SK-N-SH treated with all-trans-retinoic acid at 6 μM for 48 hours (cell line): Measurements from ENCODE around the gene PMVK.

ENCODE experiments used
- ATAC-seq: fragments of 200-7000 bp; cut with Tn5 transposase; 3 replicates; pipeline ENCODE4 v1.9.1; 2020; ENCODE audit warnings: mild to moderate bottlenecking, moderate library complexity
- BACH2 ChIP-seq: fragments of 250-450 bp; sonication (Bioruptor Pico); IDR thresholded peaks from 2 replicates; pipeline ENCODE4 v1.9.0; 2021; ENCODE audit warnings: mild to moderate bottlenecking, borderline replicate concordance
- CSDC2 ChIP-seq: fragments of 250-450 bp; sonication (Bioruptor Pico); IDR thresholded peaks from 2 replicates; pipeline ENCODE4 v1.5.0; 2020; ENCODE audit warnings: mild to moderate bottlenecking, moderate library complexity
- ESRRG ChIP-seq: fragments of 250-450 bp; sonication (Bioruptor Pico); IDR thresholded peaks from 2 replicates; pipeline ENCODE4 v1.6.1; 2021; ENCODE audit warnings: mild to moderate bottlenecking
- GLIS3 ChIP-seq: fragments of 250-450 bp; sonication (Bioruptor Pico); IDR thresholded peaks from 2 replicates; pipeline ENCODE4 v1.5.0; 2020; ENCODE audit warnings: mild to moderate bottlenecking, moderate library complexity
- ISL1 ChIP-seq: fragments of 250-450 bp; sonication (Bioruptor Pico); IDR thresholded peaks from 2 replicates; pipeline ENCODE4 v2.1.2; 2022; ENCODE audit warnings: mild to moderate bottlenecking, moderate library complexity
- OSR1 ChIP-seq: fragments of 250-450 bp; sonication (Bioruptor Pico); IDR thresholded peaks from 2 replicates; pipeline ENCODE4 v1.8.0; 2022; ENCODE audit warnings: moderate library complexity, mild to moderate bottlenecking, inconsistent platforms
- PPARA ChIP-seq: fragments of 250-450 bp; sonication (Bioruptor Pico); IDR thresholded peaks from 2 replicates; pipeline ENCODE4 v1.5.0; 2020; ENCODE audit warnings: mild to moderate bottlenecking, borderline replicate concordance
- TCF4 ChIP-seq: fragments of 250-450 bp; sonication (Bioruptor Pico); IDR thresholded peaks from 2 replicates; pipeline ENCODE4 v1.8.0; 2021; ENCODE audit warnings: mild to moderate bottlenecking, moderate library complexity, borderline replicate concordance
- ZFP3 ChIP-seq: fragments of 250-450 bp; sonication (Bioruptor Pico); IDR thresholded peaks from 2 replicates; pipeline ENCODE4 v1.5.0; 2020; ENCODE audit warnings: mild to moderate bottlenecking, moderate library complexity
- ZFP30 ChIP-seq: fragments of 450-650 bp; formaldehyde crosslinking; IDR thresholded peaks from 2 replicates; pipeline ENCODE4 v1.5.0; 2022; ENCODE audit warnings: mild to moderate bottlenecking, moderate library complexity
- ZNF565 ChIP-seq: fragments of 450-650 bp; formaldehyde crosslinking; conservative IDR thresholded peaks from 2 replicates; pipeline ENCODE4 v1.5.0; 2020; ENCODE audit warnings: low read depth, mild to moderate bottlenecking, moderate library complexity
- ZNF70 ChIP-seq: fragments of 450-650 bp; formaldehyde crosslinking; IDR thresholded peaks from 2 replicates; pipeline ENCODE4 v1.5.0; 2020; ENCODE audit warnings: mild to moderate bottlenecking, moderate library complexity
- ZNF8 ChIP-seq: fragments of 450-650 bp; formaldehyde crosslinking; IDR thresholded peaks from 2 replicates; pipeline ENCODE4 v1.5.0; 2020; ENCODE audit warnings: mild to moderate bottlenecking, moderate library complexity
- TF ChIP-seq, protein P1 (sequence below): fragments of 250-450 bp; sonication (Bioruptor Pico); IDR thresholded peaks from 2 replicates; pipeline ENCODE4 v1.8.0; 2020; ENCODE audit warnings: mild to moderate bottlenecking, moderate library complexity, borderline replicate concordance
- TF ChIP-seq, protein P2 (sequence below): fragments of 250-450 bp; sonication (Bioruptor Pico); IDR thresholded peaks from 2 replicates; pipeline ENCODE4 v1.5.1; 2021; ENCODE audit warnings: mild to moderate bottlenecking, moderate library complexity
- TF ChIP-seq, protein P3 (sequence below): fragments of 250-450 bp; sonication (Bioruptor Pico); IDR thresholded peaks from 2 replicates; pipeline ENCODE4 v1.5.0; 2020; ENCODE audit warnings: mild to moderate bottlenecking, moderate library complexity
- TF ChIP-seq, protein P4 (sequence below): fragments of 250-450 bp; sonication (Bioruptor Pico); IDR thresholded peaks from 2 replicates; pipeline ENCODE4 v1.5.1; 2020; ENCODE audit warnings: low read depth, mild to moderate bottlenecking, moderate library complexity
- TF ChIP-seq, protein P5 (sequence below): fragments of 250-450 bp; sonication (Bioruptor Pico); IDR thresholded peaks from 2 replicates; pipeline ENCODE4 v1.8.0; 2021; ENCODE audit warnings: low read depth, mild to moderate bottlenecking, moderate library complexity, borderline replicate concordance

The PMVK gene

DNA sequence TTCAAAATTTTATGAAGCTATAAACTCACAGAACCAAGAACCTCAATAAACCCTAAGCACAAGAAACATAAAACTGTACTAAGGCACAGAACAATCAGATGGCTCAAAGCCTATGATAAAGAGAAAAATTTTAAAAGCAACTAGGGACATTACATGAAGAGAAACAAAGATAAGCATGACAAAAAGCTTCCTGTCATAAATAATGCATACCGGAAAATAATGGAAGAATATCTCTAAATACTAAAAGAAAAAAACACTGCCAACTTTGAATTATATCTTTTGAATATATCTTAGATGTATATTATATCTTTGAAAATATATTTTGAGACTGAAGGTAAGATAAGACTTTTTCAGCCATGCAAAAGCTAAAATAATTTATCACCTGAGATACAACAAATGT is 45.1 kb downstream of the PMVK start:
- TF ChIP-seq, protein P1, sequence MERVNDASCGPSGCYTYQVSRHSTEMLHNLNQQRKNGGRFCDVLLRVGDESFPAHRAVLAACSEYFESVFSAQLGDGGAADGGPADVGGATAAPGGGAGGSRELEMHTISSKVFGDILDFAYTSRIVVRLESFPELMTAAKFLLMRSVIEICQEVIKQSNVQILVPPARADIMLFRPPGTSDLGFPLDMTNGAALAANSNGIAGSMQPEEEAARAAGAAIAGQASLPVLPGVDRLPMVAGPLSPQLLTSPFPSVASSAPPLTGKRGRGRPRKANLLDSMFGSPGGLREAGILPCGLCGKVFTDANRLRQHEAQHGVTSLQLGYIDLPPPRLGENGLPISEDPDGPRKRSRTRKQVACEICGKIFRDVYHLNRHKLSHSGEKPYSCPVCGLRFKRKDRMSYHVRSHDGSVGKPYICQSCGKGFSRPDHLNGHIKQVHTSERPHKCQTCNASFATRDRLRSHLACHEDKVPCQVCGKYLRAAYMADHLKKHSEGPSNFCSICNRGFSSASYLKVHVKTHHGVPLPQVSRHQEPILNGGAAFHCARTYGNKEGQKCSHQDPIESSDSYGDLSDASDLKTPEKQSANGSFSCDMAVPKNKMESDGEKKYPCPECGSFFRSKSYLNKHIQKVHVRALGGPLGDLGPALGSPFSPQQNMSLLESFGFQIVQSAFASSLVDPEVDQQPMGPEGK (CRISPR knock-in tag) = no peak
- TF ChIP-seq CSDC2 (no peak), ZFP30 (CRISPR knock-in tag) (no peak), ESRRG (no peak), ZFP3 (CRISPR knock-in tag) (no peak), OSR1 (CRISPR knock-in tag) (no peak), ZNF70 (CRISPR knock-in tag) (no peak), ZNF565 (CRISPR knock-in tag) (no peak), ISL1 (CRISPR knock-in tag) (no peak), BACH2 (CRISPR knock-in tag) (no peak), ZNF8 (no peak)
- TF ChIP-seq, protein P2, sequence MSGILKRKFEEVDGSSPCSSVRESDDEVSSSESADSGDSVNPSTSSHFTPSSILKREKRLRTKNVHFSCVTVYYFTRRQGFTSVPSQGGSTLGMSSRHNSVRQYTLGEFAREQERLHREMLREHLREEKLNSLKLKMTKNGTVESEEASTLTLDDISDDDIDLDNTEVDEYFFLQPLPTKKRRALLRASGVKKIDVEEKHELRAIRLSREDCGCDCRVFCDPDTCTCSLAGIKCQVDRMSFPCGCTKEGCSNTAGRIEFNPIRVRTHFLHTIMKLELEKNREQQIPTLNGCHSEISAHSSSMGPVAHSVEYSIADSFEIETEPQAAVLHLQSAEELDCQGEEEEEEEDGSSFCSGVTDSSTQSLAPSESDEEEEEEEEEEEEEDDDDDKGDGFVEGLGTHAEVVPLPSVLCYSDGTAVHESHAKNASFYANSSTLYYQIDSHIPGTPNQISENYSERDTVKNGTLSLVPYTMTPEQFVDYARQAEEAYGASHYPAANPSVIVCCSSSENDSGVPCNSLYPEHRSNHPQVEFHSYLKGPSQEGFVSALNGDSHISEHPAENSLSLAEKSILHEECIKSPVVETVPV (CRISPR knock-in tag) = no peak
- TF ChIP-seq, protein P3, sequence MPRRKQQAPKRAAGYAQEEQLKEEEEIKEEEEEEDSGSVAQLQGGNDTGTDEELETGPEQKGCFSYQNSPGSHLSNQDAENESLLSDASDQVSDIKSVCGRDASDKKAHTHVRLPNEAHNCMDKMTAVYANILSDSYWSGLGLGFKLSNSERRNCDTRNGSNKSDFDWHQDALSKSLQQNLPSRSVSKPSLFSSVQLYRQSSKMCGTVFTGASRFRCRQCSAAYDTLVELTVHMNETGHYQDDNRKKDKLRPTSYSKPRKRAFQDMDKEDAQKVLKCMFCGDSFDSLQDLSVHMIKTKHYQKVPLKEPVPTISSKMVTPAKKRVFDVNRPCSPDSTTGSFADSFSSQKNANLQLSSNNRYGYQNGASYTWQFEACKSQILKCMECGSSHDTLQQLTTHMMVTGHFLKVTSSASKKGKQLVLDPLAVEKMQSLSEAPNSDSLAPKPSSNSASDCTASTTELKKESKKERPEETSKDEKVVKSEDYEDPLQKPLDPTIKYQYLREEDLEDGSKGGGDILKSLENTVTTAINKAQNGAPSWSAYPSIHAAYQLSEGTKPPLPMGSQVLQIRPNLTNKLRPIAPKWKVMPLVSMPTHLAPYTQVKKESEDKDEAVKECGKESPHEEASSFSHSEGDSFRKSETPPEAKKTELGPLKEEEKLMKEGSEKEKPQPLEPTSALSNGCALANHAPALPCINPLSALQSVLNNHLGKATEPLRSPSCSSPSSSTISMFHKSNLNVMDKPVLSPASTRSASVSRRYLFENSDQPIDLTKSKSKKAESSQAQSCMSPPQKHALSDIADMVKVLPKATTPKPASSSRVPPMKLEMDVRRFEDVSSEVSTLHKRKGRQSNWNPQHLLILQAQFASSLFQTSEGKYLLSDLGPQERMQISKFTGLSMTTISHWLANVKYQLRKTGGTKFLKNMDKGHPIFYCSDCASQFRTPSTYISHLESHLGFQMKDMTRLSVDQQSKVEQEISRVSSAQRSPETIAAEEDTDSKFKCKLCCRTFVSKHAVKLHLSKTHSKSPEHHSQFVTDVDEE (CRISPR knock-in tag) = no peak
- TF ChIP-seq, protein P4, sequence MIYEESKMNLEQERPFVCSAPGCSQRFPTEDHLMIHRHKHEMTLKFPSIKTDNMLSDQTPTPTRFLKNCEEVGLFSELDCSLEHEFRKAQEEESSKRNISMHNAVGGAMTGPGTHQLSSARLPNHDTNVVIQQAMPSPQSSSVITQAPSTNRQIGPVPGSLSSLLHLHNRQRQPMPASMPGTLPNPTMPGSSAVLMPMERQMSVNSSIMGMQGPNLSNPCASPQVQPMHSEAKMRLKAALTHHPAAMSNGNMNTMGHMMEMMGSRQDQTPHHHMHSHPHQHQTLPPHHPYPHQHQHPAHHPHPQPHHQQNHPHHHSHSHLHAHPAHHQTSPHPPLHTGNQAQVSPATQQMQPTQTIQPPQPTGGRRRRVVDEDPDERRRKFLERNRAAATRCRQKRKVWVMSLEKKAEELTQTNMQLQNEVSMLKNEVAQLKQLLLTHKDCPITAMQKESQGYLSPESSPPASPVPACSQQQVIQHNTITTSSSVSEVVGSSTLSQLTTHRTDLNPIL (CRISPR knock-in tag) = no peak
- TF ChIP-seq, protein P5, sequence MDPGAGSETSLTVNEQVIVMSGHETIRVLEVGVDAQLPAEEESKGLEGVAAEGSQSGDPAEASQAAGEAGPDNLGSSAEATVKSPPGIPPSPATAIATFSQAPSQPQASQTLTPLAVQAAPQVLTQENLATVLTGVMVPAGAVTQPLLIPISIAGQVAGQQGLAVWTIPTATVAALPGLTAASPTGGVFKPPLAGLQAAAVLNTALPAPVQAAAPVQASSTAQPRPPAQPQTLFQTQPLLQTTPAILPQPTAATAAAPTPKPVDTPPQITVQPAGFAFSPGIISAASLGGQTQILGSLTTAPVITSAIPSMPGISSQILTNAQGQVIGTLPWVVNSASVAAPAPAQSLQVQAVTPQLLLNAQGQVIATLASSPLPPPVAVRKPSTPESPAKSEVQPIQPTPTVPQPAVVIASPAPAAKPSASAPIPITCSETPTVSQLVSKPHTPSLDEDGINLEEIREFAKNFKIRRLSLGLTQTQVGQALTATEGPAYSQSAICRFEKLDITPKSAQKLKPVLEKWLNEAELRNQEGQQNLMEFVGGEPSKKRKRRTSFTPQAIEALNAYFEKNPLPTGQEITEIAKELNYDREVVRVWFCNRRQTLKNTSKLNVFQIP (CRISPR knock-in tag) = no peak
- no peak for ATAC-seq

DNA sequence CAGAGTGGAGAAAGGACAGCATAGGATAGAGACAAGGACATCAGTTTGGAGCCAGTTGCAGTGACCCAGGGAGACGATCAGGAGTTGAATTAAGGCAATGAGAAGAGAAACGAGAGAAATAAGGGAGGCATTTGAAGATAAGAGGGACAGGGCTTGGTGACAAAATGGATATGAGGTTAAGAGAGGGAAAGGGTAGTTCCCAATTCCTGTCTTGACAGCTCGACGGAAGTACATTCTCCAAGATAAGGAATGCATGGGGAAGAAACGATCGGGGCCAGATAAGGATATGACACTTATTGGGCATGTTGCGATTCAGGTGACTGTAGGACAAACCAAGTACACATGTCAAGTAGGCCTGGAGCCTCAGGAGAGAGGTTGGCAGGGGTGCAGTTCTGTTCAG is 47.8 kb downstream of the PMVK start:
- ATAC-seq = no peak
- no peak for TF ChIP-seq ZFP3 (CRISPR knock-in tag)
- no peak for TF ChIP-seq ZNF70 (CRISPR knock-in tag)
- TF ChIP-seq PPARA (CRISPR knock-in tag) = no peak
- no peak for TF ChIP-seq GLIS3 (CRISPR knock-in tag)
- TF ChIP-seq, protein P4 (CRISPR knock-in tag) = no peak
- TF ChIP-seq ZNF8 = no peak
- TF ChIP-seq ESRRG = no peak
- no peak for TF ChIP-seq BACH2 (CRISPR knock-in tag)
- TF ChIP-seq, protein P3 (CRISPR knock-in tag) = no peak
- TF ChIP-seq ISL1 (CRISPR knock-in tag) = no peak
- no peak for TF ChIP-seq TCF4 (CRISPR knock-in tag)
- TF ChIP-seq CSDC2 = no peak
- no peak for TF ChIP-seq OSR1 (CRISPR knock-in tag)
- no peak for TF ChIP-seq ZNF565 (CRISPR knock-in tag)
- TF ChIP-seq, protein P2 (CRISPR knock-in tag) = no peak
- TF ChIP-seq ZFP30 (CRISPR knock-in tag) = no peak
